HG03575 (cell line): ENCODE measurements around the gene WDR89.
"Not testable (repeated sequence)": the region's sequence is repeated elsewhere in the genome, so short reads cannot be mapped to it uniquely, and the experiment has no call there.

ENCODE experiments used
- ATAC-seq: cut with Tn5 transposase; IDR thresholded peaks from one replicate; pipeline ENCODE4 v1.9.1; 2021; ENCODE audit not compliant: unreplicated experiment, insufficient number of reproducible peaks, low FRiP score; ENCODE audit errors: extremely low read depth

The WDR89 gene

DNA sequence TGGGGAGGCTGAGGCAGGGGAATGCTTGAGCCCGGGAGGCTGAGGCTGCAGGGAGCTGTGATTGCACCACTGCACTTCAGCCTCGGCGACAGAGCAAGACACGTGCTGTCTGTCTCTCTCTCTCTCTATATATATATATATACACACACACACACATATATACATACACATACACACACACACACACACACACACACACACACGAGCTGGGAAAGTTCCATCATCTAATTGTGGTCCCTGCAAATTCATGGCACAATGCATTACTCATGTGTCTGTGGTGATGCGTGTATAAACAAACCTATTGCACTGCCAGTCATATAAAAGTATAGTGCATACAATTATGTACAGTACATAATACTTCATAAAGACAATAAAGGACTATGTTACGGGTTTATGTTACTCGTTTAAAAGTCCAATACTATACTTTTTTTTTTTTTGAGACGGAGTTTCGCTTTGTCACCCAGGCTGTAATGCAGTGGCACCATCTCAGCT lies 36.6 kb downstream of the WDR89 start:
- ATAC-seq, result no peak

DNA sequence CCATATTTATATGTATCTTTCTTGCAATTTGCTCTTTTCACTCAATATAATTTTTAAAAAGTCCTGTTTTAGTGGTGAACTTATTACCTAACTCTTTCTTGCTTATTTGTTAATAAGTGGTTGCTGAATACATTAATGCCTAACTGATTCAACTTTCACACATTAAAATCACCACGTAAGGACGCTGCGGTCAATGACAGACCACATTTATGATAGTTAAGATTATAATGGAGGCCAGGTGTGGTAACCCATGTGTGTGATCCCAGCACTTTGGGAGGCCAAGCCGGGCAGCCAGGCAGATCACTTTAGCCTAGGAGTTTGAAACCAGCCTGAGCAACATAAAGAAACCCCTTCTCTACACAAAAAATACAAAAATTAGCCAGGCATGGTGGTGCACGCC lies 37.0 kb downstream of the WDR89 start:
- ATAC-seq, result no peak

DNA sequence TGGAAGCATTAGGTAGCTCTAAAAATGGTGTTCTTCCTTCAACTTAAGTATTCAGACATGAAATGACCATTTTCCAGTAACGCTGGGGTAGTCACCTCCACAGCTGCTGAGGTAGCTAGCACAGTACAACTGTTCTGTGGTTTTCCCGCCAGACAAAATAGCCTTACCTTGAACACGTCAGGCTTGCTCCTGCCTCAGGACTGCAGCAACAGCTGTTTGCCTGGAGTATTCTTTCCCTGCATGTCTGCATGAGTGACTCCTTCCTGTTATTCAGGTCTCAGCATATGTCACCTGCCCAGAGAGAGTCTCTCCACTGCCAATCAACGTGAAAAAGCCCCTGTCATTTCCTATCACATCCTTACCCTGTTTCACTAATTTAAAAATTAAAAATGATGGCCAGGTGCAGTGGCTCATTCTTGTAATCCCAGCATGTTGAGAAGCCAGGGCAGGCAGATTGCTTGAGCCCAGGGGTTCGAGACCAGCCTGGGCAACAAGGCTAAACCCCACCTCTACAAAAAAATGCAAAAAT lies 37.9 kb downstream of the WDR89 start:
- no peak for ATAC-seq

DNA sequence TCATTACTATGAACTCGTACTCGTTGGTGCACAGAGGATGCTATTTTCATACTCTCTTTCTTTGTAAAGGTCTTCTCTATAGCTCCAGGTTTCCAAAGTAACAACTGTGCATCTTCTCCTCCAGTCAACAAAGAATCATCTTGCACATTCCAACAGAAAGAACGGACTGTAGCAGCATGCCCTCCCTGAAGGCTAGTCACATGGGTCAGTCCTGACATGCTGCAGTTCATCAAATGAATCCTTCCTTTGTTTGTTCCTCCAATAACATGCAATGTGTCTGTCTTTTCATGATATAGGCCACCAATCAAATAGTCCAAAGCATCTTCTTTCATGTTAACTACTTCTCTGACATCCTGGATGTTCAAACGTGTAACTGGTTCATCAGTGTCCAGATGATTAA lies 42.9 kb downstream of the WDR89 start:
- no peak for ATAC-seq

DNA sequence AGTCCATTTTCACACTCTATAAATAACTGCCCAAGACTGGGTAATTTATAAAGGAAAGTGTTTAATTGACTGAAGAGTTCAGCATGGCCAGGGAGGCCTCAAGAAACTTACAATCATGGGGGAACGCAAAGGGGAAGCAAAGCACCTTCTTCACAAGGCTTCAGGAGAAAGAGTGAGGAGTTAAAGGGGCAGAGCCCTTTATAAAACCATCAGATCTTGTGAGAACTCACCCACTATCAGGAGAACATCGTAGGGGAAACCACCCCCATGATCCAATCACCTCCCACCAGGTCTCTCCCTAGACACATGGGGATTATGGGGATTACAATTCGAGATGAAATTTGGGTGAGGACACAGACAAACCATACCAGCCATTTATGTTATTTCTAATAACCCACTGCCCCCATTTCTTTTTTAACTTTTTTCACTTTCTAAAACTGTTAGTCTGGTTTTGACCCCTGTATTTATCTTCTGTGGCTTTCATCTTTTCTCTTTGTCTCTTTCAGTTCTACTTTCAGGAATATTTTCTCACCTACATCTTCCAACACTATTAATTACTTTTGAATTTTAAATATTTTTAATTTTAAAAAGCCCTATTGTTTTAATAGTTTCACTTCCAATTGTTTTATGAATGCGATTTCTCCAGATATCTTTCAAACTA lies 44.5 kb downstream of the WDR89 start:
- ATAC-seq, result no peak

DNA sequence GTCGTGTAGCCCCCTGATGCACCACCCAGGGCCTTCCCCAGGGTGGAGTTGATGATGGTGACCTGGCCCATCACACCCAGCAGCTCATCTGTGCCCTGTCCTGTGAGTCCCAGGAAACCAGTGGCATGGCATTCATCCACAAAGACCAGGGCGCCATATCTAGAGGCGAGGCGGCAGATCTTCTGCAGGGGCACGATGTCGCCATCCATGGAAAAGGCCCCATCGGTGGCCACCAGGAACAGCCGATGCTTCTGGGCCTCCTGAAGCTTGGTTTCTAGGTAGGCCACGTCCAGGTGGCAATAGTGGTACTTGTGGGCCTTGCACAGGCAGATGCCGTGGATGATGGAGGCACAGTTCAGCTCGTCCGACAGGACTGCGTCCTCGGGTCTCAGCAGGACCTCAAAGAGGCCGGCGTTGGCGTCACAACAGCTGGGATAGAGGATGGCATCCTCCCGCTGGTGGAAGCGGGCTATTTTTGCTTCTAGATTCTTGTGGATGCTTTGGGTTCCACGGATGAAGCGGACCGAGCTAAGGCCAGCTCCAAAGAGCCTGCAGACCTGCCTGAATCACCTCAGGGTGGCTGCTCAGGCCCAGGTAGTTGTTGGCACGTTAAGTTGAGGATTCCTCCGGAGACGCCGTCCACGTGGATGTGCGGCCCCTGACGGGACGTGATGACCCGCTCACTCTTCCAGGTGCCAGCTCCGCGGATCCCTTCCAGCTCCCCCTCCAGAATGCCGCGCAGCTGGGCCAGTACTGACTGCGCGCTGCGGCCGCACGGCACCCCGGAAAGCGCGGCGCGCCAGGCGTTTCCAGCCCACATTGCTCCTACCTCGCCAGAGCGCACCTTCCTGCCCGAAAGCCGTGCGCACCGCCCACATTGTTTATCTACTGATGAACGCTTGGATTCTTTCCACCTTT lies 47.0 kb downstream of the WDR89 start:
- ATAC-seq, result no peak

DNA sequence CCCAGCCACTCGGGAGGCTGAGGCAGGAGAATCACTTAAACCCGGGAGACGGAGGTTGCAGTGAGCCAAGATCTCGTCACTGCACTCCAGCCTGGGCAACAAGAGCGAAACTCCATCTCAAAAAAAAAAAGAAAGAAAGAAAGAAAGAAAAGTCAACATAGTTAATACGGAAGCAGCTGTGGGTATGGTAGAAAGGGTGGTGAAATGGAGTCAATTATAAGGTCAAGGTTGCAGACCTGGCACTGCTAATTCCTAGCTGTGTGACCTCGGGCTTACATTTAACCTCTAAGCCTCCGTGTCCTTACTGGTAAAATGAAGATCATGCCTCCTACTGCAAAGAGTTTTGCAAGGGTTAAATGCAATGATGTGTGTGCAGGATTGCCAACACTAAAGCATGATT lies 58.6 kb downstream of the WDR89 start:
- not testable (repeated sequence) for ATAC-seq

DNA sequence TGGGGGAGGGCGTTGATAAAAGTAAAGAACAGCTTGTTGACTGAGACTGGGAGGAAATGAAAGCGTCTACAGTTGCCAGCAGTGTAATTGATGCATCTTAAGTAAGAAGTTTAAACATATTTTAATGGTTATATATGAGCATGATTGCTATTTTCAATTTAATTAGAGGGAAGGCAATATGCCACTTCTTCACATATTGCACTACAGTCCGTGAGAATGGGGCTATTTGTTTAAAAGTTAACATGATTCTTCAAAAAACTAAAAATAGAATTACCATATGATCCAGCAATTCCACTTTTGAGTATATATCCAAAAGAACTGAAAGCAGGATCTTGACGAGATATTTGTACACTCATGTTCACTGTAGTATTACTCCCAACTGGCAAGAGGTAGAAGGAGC lies 60.2 kb downstream of the WDR89 start:
- ATAC-seq, result no peak

DNA sequence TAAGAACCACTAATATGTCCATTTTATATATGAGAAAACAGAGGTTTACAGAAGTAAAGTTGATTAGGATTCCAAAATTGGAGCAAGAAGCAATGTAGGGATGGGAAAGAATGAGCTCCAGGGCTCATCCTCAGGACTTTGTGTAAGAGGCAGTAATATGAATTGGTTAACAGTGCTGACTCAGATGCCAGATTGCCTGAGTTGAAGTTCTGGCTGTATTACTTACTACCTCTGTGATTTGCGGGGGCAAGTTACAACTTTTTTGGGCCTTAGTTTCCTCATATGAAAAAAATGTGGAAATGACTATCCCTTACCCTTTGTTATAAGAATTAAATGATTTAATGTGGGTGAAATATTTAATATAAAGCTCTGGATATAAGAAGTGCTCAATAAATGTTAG lies 63.4 kb downstream of the WDR89 start:
- no peak for ATAC-seq

DNA sequence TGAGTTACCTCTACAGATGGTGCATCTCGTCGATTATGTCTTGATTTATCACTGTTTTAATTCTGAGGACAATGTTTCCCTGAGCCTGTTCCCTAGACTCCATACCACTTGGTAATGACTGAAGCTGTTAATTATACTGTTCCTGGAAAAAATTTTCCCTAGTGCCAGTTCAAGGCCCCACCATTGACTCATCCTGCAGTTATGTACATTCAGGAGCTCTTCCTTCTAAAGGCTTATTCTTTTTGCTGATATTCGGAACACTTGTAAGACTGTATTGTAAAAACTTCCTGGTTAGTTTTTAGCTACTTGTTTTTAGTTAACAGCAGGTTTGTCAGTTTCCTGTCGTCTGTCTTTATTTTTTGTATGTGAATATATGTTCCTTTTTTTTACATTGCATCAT lies 68.1 kb downstream of the WDR89 start:
- no peak for ATAC-seq

DNA sequence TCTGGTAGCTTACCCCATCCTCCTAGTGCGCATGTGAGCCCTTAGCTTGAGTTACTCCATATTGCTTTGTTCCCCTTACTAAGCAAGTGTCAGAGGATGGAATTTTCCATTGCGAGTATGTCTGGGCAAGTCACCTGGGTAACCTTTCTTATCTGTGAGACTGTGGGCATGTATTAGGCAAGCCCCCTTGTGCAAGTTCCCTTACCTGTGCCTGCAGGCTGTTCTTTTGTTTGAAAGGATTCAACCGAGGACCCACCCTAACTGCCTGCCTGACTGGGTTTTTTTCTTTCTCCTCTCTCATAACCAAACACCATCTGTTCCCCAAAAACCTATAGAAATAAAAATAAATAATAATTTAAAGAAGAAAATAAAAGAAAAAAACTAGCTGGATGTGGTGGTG lies 76.2 kb downstream of the WDR89 start:
- no peak for ATAC-seq

DNA sequence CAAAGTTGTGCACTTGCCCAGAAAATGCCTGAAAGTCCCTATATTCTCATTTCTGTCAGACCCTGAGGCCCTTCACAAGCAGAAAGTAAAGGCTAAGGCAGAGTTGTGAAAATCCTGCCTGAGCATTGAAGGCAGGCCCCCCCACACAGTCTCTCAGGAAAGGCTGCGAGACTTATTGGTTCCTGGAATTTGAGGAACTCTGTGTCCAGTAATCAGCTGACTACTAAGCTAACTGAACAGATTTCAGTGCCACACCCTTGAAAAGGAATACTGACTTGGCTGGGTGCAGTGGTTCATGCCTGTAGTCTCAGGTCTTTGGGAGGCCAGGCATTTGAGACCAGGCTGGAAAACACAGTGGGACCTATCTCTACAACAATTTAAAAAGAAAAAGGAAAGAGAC lies 77.4 kb downstream of the WDR89 start:
- no peak for ATAC-seq

DNA sequence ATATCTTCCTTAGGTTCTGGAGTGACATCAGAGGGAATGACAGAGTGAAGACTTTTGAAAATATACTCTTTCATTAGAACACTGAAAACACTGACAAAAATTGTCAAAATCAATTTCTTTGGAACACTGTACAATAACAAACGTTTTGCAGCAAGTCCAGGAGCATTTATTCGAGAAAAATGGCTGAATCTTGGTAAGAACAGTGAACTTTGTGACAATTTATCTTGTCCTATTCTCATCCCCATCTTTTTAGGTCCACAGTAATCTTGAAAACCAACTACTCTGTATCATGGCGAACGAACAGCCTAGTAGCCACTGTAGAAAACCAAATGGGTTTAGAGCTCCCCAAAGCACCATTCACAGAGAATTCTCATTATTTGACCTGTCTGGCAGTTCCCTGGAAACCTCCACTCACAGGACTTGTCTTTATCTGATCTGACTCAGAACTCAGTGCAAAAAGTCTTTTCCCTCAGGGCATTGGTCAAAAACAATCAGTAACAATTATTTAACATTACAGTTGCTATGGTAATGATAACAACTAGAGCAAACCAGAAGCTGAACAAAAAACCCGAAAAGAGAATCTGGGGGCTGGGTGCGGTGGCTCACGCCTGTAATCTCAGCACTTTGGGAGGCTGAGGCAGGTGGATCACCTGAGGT lies 78.2 kb downstream of the WDR89 start:
- no peak for ATAC-seq

DNA sequence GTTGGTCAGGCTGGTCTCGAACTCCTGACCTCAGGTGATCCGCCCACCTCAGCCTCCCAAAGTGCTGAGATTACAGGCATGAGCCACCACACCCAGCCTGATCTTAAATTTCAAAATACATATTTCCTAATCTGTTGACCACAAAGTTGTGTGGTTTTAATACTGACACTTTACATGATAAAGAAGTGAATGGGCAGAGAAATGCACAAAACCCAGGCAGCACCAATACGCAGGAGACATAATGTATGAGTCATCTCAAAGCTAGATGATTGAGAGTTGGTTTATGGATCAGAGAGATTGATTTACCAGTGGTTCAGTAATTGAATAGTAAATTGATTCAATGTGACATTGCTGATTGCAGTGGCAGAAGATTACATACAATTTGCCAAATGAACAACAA lies 79.3 kb downstream of the WDR89 start:
- no peak for ATAC-seq

DNA sequence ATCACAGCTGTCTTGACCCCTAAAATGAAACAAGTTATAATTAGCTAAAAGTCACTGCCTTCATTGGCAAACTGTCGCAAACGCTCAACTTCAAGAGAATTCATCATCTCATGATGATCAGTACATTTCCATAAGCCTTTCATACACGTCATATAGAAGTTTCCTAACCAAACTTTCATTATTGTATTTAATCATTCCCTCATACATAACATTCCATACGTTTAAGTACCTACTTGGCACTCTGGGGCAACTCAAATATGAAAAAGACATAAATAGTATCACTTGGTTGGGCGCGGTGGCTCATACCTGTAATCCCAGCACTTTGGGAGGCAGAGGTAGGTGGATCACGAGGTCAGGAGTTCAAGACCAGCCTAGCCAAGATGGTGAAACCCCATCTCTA lies 86.1 kb downstream of the WDR89 start:
- no peak for ATAC-seq

DNA sequence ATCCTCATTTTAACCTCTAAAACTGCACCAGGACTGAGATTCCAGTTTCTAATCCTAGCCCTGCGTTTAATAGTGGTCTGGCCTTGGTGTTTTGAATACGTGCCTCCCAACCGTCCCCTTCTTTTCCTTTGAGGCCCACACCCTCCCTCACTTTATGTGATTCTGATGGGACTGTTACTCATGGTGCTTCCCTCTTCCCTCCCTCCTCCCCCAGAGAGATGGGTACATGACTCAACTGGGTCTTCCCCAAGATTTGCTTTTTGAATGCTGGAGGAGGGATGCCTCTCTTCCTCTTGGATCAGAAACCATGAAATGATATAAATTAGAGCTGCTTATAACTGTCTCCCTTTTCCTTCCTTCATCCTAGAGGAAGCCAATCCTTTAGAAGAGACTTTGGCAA lies 90.3 kb downstream of the WDR89 start:
- ATAC-seq, result no peak

DNA sequence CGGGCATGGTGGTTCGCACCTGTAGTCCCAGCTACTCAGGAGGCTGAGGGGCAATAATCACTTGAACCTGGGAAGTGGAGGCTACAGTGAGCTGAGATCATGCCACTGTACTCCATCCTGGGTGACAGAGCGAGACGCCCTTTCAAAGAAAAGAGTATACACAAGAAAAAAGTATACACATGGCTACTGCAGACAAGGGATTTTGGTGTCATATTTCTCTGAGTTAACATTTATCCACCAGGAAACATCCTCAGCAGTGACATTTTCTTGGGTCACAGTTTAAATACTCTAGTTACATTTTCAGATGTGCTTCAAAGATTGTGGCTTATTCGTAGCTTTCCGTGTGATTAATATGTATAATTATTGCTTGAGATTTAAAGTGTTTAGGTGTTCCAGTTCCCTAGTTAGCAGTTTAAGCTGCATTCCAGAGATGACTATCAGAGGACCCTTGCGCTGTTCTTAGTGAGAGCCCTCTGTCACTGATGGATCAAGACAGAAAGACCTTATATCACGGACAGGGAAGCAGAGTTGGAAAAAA lies 93.8 kb downstream of the WDR89 start:
- ATAC-seq, result no peak
